ENCODE measurements around the gene MCF2L2. TPM values are rescaled to one million over a fixed set of nuclear protein-coding genes. Genes with fewer than 3 reads are reported as not detected.

MCF2L2 gene
- total and polyA plus RNA-seq, 2 donors (not counting 1 experiment from before 2014, with no cell fraction given), result 0.03 to 1.6 TPM

DNA sequence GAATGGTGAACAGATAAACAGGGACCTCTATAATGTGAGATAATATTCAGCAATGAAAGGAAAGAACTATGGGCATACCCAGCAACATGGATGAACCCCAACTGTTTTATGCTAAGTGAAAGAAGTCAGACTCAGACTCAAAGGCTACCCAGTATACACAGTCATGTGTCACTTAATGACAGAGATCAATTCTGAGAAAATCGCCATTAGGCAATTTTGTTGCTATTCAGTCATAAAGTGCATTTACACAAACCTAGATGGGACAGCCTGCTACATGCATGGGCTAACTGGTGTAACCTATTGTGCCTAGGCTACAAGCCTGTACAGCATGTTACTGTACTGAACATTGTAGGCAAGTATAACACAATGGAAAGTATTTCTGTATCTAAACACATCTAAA lies 98.9 kb downstream of the MCF2L2 start:
- Histone ChIP-seq H3K27me3 (replicated peaks in 1 of 4; ENCODE audit: control extremely low read depth in 1 of 4, control insufficient read depth in 3 of 4, insufficient read depth in 4 of 4, low read length in 3 of 4) (no peaks in the 10 kb centered on the region), H2AFZ (ENCODE audit: insufficient read depth, low read depth, low read length, poor library complexity, severe bottlenecking) (no peak overlapping the region), H3K79me2 (ENCODE audit: control insufficient read depth, insufficient read depth, low read length) (no peaks in the 10 kb centered on the region), H4K20me1 (ENCODE audit: control insufficient read depth, insufficient read depth, low read length, poor library complexity, severe bottlenecking) (no peaks in the 10 kb centered on the region), H3K36me3 (replicated peaks in 1 of 2; ENCODE audit: control extremely low read depth in 1 of 2, control insufficient read depth in 1 of 2, extremely low read depth in 1 of 2, insufficient read depth in 2 of 2, low read length in 1 of 2) (no peaks in the 10 kb centered on the region), H3K9me3 (ENCODE audit: control extremely low read depth in 1 of 3, control insufficient read depth in 2 of 3, insufficient read depth in 1 of 3, low read length in 2 of 3) (no peaks in the 10 kb centered on the region), H3K4me3 (ENCODE audit: control extremely low read depth in 1 of 5, extremely low read depth in 1 of 5, insufficient read depth in 1 of 5, low read depth in 2 of 5, low read length in 4 of 5) (no peak overlapping the region), H3K9ac (ENCODE audit: low read length) (no peak overlapping the region), H3K4me2 (replicated peaks; ENCODE audit: low read depth, low read length, poor library complexity, severe bottlenecking) (no peak overlapping the region), H3K4me1 (ENCODE audit: control insufficient read depth in 2 of 2, insufficient read depth in 2 of 2, low read length in 2 of 2) (no peaks in the 10 kb centered on the region), H3K27ac (ENCODE audit: low read length in 2 of 2) (no peak overlapping the region)
- TF ChIP-seq EZH2 (IDR thresholded peaks at IDR 0.05; ENCODE audit: borderline replicate concordance, insufficient read depth, low read depth, low read length, poor library complexity, severe bottlenecking), result no peak
- TF ChIP-seq, protein P1, sequence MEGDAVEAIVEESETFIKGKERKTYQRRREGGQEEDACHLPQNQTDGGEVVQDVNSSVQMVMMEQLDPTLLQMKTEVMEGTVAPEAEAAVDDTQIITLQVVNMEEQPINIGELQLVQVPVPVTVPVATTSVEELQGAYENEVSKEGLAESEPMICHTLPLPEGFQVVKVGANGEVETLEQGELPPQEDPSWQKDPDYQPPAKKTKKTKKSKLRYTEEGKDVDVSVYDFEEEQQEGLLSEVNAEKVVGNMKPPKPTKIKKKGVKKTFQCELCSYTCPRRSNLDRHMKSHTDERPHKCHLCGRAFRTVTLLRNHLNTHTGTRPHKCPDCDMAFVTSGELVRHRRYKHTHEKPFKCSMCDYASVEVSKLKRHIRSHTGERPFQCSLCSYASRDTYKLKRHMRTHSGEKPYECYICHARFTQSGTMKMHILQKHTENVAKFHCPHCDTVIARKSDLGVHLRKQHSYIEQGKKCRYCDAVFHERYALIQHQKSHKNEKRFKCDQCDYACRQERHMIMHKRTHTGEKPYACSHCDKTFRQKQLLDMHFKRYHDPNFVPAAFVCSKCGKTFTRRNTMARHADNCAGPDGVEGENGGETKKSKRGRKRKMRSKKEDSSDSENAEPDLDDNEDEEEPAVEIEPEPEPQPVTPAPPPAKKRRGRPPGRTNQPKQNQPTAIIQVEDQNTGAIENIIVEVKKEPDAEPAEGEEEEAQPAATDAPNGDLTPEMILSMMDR (IDR thresholded peaks at IDR 0.05), result no peak
- no peak for DNase-seq
- POLR2A ChIA-PET, result interaction anchor here (0.7 kb wide), 1 partner anchor 345 kb away, joined by 14 read pairs; no protein-coding TSS in a partner anchor
- Mint-ChIP-seq H3K4me3 (no peak overlapping the region), H3K27me3 (peaks cover 4% of the 10 kb centered on the region), H3K4me1 (no peaks in the 10 kb centered on the region), H3K9me3 (ENCODE audit: insufficient read depth) (no peaks in the 10 kb centered on the region), H3K27ac (no peak overlapping the region)
- 80% methylated on average over 1 of the region's 1 CpG for WGBS (ENCODE audit: insufficient coverage)
- intact Hi-C loops (cut with micrococcal nuclease), result no loop called here
- CTCF ChIA-PET, result no interaction called here
- no peak for ATAC-seq (ENCODE audit: low read depth)

DNA sequence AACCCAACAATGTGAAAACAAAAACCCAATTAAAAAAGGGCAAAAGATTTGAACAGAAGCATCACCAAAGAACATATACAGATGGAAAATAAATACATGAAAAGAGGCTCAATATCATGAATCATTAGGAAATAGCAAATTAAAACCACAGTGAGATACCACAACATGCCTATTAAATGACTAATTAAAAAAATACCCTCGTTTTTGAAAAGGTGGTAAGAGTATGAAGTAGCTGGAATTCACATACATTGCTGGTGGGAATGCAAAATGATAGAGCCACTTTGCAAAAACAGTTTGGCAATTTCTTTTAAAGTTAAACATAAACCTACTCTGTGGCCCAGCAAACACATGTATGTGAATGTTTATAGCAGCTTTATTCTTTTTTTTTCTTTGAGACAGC lies 99.6 kb downstream of the MCF2L2 start:
- no peak for TF ChIP-seq EZH2 (IDR thresholded peaks at IDR 0.05; ENCODE audit: borderline replicate concordance, insufficient read depth, low read depth, low read length, poor library complexity, severe bottlenecking)
- TF ChIP-seq, protein P1 (IDR thresholded peaks at IDR 0.05), result no peak
- Mint-ChIP-seq H3K9me3 (ENCODE audit: insufficient read depth) (no peaks in the 10 kb centered on the region), H3K4me1 (no peaks in the 10 kb centered on the region), H3K27ac (no peak overlapping the region), H3K4me3 (no peak overlapping the region), H3K27me3 (peaks cover 4% of the 10 kb centered on the region)
- ChIA-PET POLR2A (no interaction called here), CTCF (no interaction called here)
- intact Hi-C loops (cut with micrococcal nuclease), result no loop called here
- H3K4me1 ChIP-seq (ENCODE audit: control insufficient read depth in 2 of 2, insufficient read depth in 2 of 2, low read length in 2 of 2), result no peaks in the 10 kb centered on the region
- no peaks in the 10 kb centered on the region for H3K9me3 ChIP-seq (ENCODE audit: control extremely low read depth in 1 of 3, control insufficient read depth in 2 of 3, insufficient read depth in 1 of 3, low read length in 2 of 3)
- no peak overlapping the region for H3K9ac ChIP-seq (ENCODE audit: low read length)
- H3K27ac ChIP-seq (ENCODE audit: low read length in 2 of 2), result no peak overlapping the region
- ATAC-seq (ENCODE audit: low read depth) (no peak), DNase-seq (no peak)
- H4K20me1 ChIP-seq (ENCODE audit: control insufficient read depth, insufficient read depth, low read length, poor library complexity, severe bottlenecking), result no peaks in the 10 kb centered on the region
- H3K79me2 ChIP-seq (ENCODE audit: control insufficient read depth, insufficient read depth, low read length), result no peaks in the 10 kb centered on the region
- no peaks in the 10 kb centered on the region for H3K27me3 ChIP-seq (replicated peaks in 1 of 4; ENCODE audit: control extremely low read depth in 1 of 4, control insufficient read depth in 3 of 4, insufficient read depth in 4 of 4, low read length in 3 of 4)
- no peak overlapping the region for H3K4me3 ChIP-seq (ENCODE audit: control extremely low read depth in 1 of 5, extremely low read depth in 1 of 5, insufficient read depth in 1 of 5, low read depth in 2 of 5, low read length in 4 of 5)
- H3K4me2 ChIP-seq (replicated peaks; ENCODE audit: low read depth, low read length, poor library complexity, severe bottlenecking), result no peak overlapping the region
- WGBS (ENCODE audit: insufficient coverage), result no CpG with 5 or more reads among the region's 1 CpG
- H3K36me3 ChIP-seq (replicated peaks in 1 of 2; ENCODE audit: control extremely low read depth in 1 of 2, control insufficient read depth in 1 of 2, extremely low read depth in 1 of 2, insufficient read depth in 2 of 2, low read length in 1 of 2), result no peaks in the 10 kb centered on the region
- no peak overlapping the region for H2AFZ ChIP-seq (ENCODE audit: insufficient read depth, low read depth, low read length, poor library complexity, severe bottlenecking)

Measured in B cell (primary cell).